ENCODE data around the gene SLC4A2.
"Not testable (repeated sequence)": the region's sequence is repeated elsewhere in the genome, so short reads cannot be mapped to it uniquely, and the experiment has no call there.

Gene SLC4A2

DNA sequence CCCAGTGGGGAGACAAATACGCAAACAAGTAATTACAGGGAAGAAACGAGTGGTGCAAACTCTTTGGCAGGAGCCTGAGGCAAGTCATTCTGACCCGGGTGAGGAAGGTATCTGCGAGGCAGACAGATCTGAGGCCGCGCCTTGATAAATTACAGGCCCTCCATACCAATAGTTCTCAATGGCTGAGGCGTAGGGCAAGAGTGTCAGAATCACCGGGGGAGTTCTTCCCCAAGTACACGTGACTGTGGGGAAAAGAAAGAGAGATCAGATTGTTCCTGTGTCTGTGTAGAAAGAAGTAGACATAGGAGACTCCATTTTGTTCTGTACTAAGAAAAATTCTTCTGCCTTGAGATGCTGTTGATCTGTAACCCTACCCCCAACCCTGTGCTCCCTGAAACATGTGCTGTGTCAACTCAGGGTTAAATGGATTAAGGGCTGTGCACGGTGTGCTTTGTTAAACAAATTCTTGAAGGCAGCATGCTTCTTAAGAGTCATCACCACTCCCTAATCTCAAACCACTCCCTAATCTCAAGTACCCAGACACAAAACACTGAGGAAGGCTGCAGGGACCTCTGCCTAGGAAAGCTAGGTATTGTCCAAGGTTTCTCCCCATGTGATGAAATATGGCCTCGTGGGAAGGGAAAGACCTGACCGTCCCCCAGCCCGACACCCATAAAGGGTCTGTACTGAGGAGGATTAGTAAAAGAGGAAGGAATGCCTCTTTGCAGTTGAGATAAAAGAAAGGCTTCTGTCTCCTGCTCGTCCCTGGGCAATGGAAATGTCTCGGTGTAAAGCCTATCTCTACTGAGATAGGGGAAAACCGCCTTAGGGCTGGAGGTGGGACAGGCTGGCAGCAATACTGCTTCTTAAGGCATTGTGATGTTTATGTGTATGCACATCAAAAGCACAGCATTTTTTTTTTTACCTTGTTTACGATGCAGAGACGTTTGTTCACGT, 32.3 kb upstream of the SLC4A2 start:
- not testable (repeated sequence) for DNase-seq

DNA sequence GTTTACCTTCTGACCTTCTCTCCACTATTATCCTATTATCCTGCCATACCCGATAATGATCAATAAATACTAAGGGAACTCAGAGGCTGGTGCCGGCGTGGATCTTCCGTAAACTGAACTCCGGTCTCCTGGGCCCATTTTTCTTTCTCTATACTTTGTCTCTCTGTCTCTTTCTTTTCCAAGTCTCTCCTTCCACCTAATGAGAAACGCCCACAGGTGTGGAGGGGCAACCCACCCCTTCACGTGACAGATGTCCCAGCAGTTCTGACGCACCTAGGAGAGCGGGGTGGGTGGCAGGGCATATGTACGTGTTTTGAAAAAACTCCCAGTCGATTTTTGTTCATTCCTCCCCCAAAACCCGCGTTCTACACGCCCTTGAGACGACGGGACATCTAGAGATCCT, 31.7 kb upstream of the SLC4A2 start:
- DNase-seq, result not testable (repeated sequence)

DNA sequence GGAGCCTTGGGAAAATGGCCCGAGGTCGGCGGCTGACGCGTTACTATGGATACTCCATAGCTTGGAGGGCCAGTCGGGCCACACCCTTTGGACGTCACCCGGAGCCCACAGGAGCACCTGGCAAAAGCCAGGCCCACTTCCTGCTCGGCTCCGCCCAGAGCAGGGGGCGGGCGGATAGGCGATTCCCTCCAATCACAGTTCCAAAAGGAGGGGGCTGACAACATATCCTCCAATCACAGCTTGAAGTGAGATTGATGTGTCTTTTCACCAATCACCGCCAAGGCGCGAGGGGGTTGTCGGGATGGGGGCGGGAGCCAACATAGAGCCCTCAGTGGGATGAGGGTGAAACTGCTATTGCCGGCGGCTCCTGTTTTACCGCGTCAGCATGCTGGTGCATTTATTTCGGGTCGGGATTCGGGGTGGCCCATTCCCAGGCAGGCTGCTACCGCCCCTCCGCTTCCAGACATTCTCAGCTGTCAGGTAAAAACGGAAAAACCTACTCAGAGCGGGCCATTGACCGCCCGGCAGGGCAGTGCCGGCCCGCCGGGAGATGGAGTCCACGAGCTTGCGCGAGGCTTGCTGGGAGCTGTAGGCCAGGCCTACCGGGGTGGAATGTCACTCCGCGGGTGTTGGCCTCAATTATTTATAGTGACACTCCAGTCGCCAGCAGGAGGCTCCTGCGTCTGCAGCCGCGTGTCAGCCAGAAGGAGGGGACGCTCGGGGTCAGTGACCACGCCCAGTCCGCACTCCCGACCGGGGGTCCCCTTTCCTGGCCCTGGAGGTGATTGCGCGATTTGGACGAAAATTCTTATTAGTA, 31.1 kb upstream of the SLC4A2 start, which contains the start of gene ABCB8:
ABCB8 (plus strand) TSS at position 320 of the 817 bp plus-strand sequence; CDS start at position 386, 66 bp downstream.
- DNase-seq, result peak; percentile 97

DNA sequence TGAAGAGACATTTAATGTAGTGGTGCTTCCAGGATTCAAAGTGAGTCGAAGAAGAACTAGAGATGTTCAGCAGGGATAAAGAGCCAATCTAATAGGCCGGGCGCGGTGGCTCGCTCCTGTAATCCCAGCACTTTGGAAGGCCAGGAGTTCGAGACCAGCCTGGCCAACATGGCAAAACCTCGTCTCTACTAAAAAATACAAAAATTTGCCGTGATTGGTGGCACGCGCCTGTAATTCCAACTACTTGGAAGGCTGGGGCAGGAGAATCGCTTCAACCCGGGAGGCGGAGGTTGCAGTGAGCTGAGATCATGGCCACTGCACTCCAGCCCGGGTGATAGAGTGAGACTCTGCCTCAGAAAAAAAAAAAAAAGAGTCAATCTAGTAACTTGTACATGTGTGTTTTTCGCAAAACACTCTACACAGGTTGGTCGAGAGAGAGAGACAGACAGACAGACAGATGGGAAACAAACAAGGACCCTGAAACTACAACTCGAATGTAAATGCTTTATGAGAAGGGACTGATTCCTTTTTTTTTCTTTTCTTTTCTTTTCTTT, 30.4 kb upstream of the SLC4A2 start:
- no peak for DNase-seq

DNA sequence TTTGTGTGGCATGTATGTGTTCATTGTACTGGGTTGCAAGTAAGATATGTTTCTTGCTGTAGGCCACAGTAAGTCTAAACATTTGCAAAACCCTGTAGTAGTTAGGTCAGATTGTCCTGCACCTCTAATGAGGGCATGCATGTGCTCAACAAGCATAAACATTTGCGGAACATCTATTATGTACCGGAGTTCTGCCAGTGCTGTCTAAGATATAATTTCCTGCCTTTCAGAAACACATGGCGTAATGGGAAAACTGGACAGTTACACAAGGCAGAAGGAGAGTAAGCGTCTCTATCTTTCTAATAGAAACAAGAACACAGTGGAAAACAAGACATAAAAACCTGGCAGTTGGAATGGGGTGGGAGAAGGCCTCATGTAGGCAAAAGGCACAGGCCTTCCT, 28.4 kb upstream of the SLC4A2 start:
- no peak for DNase-seq

- no peak for DNase-seq
Observed at GRCh38 chr7:151032936-151033863, 26.2 kb upstream of the SLC4A2 start.

DNA sequence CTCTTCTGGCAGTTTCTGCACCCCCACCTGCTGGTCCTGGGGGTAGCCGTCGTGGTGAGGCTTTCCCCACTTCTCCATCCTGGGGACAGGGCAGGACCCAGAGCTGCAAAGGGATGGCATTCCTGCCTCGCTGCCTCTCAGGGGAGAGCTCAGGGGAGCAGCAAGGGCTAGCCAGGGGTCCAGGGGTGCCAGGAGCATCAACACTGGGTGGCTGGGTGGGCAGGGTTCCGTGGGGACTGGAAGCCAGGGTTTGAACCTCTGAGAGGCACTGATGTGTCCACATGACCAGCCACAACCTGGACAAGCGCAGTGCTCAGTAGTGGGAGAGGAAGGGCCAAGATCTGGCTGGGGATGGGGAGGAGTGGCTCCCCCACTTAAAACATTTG, 25.5 kb upstream of the SLC4A2 start:
- DNase-seq, result no peak

DNA sequence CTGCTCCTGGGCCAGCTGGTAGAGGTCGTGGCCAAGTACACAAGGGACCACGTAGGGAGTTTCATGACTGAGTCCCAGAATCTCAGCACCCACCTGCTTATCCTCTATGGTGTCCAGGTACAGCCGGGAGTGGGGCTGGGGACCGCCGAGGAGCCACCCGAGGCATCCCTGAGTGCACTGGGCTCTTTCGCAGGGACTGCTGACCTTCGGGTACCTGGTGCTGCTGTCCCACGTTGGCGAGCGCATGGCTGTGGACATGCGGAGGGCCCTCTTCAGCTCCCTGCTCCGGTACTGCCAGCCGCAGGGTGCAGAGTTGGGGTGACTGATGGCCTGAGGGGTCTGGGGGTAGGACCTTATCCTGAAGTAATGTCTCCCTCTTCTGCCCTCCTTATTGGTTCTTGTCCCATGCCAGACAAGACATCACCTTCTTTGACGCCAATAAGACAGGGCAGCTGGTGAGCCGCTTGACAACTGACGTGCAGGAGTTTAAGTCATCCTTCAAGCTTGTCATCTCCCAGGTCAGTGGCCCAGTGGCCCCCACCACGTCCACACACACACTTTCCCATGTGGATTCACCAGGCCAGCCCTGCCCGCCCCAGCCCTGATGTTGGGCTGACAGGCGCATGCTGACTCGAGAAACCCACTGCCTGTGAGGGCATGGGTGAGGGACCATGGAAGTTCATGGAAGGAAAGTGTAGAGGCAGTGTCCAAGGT, 24.9 kb upstream of the SLC4A2 start:
- no peak for DNase-seq

DNA sequence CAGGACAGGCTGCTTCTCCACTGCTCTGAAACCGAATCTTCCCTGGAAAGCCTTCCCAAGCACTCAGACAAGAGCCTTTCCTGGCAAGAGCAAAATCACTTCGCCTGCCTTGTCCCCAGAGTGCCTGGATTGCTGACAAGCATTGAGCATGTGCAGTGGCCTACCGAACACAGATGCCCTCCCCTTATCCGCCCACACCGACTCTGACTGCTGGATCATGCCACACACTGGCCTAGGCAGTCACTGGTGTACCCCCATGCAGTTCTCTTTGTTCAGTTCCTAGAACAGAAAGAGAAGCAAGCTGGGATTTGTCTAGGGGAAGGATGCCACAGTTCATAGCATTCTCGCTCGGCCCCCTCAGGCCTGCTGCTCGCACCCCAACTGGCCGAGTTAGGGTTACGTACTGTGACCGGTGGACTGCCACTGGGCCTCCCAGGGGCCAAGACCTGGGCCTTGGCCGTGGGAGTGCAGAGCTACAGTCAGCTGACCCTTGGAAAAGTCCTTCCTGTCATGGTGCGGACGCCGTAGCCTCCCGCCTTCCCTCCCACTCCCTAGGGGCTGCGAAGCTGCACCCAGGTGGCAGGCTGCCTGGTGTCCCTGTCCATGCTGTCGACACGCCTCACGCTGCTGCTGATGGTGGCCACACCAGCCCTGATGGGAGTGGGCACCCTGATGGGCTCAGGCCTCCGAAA, 24.2 kb upstream of the SLC4A2 start:
- no peak for DNase-seq

GRCh38 chr7:151035902-151036301, 23.5 kb upstream of the SLC4A2 start:
- no peak for DNase-seq

DNA sequence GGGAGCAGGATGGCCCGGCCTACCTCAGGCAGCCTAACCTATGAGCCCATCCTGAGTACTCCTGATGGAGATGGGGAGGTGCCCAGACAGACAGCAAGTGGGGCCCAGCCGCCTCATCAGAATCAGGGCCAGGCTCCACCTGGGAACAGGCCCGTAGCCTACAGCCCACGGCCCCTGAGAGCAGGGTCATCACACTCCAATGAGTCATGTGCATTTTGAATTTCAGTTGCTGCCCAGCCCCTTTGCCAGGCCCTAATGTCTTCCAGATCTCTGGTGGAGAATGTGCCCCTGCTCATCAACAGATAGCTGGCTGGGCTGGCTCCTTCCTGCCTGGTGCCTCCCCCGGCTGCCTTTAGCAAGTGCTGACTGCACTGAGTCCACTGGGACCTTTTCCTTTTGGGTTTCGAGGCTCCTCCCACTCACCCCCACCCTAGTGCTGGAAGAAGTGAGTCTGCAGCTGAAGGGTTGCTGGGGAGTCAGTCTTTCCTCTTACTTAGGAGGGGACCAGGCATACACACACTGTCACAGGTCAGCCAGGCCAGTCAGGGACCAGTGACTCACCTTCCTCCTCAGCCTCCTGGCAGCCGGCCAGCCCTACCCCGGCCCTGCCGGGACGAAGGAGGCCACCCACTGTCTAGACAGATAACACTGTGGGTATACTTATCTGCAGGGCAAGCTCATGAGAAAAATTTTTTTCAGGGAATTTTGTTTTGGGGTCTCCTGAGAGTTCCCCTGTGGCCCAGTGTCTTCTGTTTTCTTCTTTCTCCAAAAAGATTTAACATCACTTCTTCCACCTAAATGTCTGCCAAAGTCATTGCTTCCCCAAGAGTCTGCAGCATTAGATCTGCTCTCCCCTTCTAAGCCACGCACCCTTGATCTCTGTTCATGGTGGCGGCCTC, 20.2 kb upstream of the SLC4A2 start:
- DNase-seq, result peak; percentile 23

DNA sequence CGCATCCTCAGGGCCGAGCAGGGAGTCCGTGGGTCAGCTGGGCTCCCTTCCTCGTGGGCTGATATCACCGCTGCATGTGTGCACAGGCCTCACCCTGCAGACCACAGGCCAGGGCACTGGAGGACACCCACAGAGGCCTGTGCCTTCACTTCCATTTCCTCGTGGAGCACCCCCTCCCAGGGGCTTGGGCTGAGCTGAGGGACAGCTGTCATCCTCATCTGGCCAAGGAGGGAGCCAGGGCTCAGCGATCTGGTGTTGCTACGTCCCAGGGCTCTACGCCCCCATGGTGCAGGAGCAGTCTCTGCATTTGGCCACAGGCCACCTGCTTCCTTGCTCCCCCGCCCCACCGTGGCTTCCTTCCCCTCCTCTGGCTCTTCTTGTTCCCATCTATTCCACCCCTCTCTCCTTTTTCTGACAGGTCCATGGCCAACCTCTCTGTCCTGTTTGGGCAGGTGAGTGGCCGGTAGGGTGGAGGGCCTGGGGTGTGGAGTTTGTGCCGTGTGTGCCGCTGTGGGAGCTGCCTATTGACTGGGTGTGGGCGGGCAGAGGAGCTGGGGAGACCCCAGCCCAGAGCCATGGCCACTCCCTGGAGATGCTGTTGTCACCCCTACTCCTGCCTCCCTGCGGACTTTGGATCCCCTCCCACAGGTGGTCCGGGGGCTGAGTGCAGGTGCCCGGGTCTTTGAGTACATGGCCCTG, 19.4 kb upstream of the SLC4A2 start:
- DNase-seq, result no peak

DNA sequence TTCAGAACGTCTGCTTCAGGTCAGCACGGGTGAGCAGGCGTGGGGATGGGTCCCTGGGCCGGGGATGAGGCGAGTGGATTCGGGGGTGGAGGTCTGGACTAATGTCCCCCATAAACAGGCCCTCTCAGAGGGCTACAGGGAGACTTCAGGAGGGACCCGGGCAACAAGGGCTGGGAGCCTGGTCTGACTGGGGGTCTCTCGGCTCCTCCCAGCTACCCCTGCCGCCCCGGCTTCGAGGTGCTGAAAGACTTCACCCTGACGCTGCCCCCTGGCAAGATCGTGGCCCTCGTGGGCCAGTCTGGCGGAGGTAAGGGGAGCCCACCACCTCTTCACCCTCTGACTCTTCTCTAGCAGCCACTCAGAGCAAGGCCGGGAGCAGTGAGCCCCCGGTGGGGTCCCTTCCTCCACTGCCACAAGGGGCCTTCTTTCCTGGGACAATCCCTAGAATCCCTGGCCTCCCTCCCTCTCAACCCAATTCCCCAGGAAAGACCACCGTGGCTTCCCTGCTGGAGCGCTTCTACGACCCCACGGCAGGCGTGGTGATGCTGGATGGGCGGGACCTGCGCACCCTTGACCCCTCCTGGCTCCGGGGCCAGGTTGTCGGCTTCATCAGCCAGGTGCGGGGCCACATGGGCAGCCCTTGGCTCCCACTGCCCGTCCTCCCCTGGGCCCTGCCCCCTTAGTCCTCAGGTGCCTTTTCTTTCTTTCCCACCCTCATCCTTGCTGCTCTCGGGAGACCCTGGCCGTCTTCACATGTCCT, 18.6 kb upstream of the SLC4A2 start:
- DNase-seq, result no peak

DNA sequence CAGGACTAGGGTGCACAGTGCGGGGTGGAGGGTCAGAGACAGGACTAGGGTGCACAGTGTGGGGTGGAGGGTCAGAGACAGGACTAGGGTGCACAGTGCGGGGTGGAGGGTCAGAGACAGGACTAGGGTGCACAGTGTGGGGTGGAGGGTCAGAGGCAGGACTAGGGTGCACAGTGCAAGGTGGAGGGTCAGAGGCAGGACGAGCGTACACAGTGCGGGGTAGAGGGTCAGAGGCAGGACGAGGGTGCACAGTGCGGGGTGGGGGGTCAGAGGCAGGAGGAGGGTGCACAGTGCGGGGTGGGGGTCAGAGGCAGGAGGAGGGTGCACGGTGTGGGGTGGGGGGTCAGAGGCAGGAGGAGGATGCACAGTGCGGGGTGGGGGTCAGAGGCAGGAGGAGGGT, 15.9 kb upstream of the SLC4A2 start:
- DNase-seq, result not testable (repeated sequence)

- no peak for DNase-seq
Observed at GRCh38 chr7:151043959-151044358, 15.4 kb upstream of the SLC4A2 start.

DNA sequence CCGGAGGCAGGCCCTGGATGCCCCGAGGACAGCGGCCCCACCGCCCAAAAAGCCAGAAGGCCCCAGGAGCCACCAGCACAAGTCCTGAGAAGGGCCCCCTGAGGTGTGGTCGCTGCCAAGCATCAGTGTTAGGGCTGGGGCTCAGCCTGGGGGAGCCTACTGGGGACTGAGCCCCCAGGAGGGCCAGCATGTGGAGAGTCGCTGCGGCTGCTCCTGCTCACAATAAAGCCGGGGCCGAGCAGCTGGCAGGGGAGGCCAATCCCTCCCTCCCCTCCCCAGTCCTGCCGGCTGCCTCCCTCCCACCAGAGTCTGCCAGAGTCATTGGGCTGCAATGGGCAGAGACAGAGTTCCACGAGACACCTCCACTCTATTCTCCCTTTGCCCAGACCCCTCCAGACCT, 14.1 kb upstream of the SLC4A2 start:
- DNase-seq, result no peak

- DNase-seq, result no peak
Observed at GRCh38 chr7:151045967-151046366, 13.4 kb upstream of the SLC4A2 start.

All from effector CD4-positive, alpha-beta T cell (primary cell).